Thyroid gland (tissue), 4 donors: ENCODE results near the gene HAGHL. TPM values are rescaled to one million over a fixed set of nuclear protein-coding genes. Genes with fewer than 3 reads are reported as not detected.
A peak's percentile ranks its signal among the peaks of the same experiment; 100 is the strongest.
"Not testable (repeated sequence)": the region's sequence is repeated elsewhere in the genome, so short reads cannot be mapped to it uniquely, and the experiment has no call there.

Experiments
- DNase-seq, 2 donors: peaks; one replicate each; pipeline ENCODE4 v3.0.0-alpha.2; 2019
- H3K27ac ChIP-seq, 3 donors: fragments of 200-600 bp; sonication (generic); 1 replicate in 2 of 3; 2 replicates in 1 of 3; pipeline ENCODE4 v1.5.1; 2016 to 2019; ENCODE audit warnings: mild to moderate bottlenecking in 1 of 3, moderate library complexity in 1 of 3
- H3K27me3 ChIP-seq: fragments of 200-600 bp; sonication (generic); one replicate; pipeline ENCODE4 v1.5.1; 2019
- H3K36me3 ChIP-seq, 2 donors: fragments of 200-600 bp; sonication (generic); one replicate each; pipeline ENCODE4 v1.5.1; 2016 to 2019
- H3K4me1 ChIP-seq, 2 donors: fragments of 200-600 bp; sonication (generic); one replicate each; pipeline ENCODE4 v1.5.1; 2017 to 2019
- H3K4me3 ChIP-seq, 3 donors: fragments of 200-600 bp; sonication (generic); replicated peaks in 1 of 3; 1 replicate in 2 of 3; 2 replicates in 1 of 3; pipeline ENCODE4 v1.5.1; 2016; ENCODE audit warnings: mild to moderate bottlenecking in 1 of 3
- H3K9me3 ChIP-seq: fragments of 200-600 bp; sonication (generic); one replicate; pipeline ENCODE4 v1.5.1; 2017
- CTCF ChIP-seq, 6 experiments: fragments of 200-600 bp in 3 of 6; fragments of 450-650 bp in 3 of 6; sonication (generic) in 3 of 6; IDR thresholded peaks; one replicate each; pipeline ENCODE4 v1.5.1; 2016 to 2019; ENCODE audit warnings: antibody characterized with exemption in 6 of 6, mild to moderate bottlenecking in 2 of 6, inconsistent platforms in 1 of 6, moderate library complexity in 1 of 6
- POLR2A ChIP-seq, 2 donors: fragments of 450-650 bp; IDR thresholded peaks; one replicate each; pipeline ENCODE4 v1.6.1; 2017; ENCODE audit warnings: antibody characterized with exemption in 2 of 2, mild to moderate bottlenecking in 2 of 2, moderate library complexity in 1 of 2
- WGBS, 2 donors: methylation state at CpG; one replicate each; pipeline ENCODE4 v1.1.5; 2017; 5-methylcytosine and 5-hydroxymethylcytosine counted together
- intact Hi-C: fragments of 100-400 bp; cut with DNase I; formaldehyde crosslinking; loops from one replicate; pipeline ENCODE4 v1.15.1; 2023
- total RNA-seq, 4 donors: library from RNA; depleted of rRNA; stranded (reverse); fragments of >200 nt; gene quantifications; one replicate each; pipeline ENCODE4 v1.2.3, GENCODE V29; 2016

The HAGHL gene
- total RNA-seq, 4 donors from 2014 or later: 3.8 to 8.7 (median 5.1) TPM; not detected in 1

- intact Hi-C loops: no loop called here
- WGBS, 2 donors: 88 to 90% methylated on average over 24 to 33 of the region's 39 CpGs
- H3K4me1 ChIP-seq: no peaks in the 10 kb centered on the region
- H3K4me3 ChIP-seq: no peak overlapping the region
- no peak for DNase-seq
- no peak overlapping the region for H3K27ac ChIP-seq
- no peak for TF ChIP-seq POLR2A (IDR thresholded peaks at IDR 0.05)
- no peak for TF ChIP-seq CTCF (IDR thresholded peaks at IDR 0.05)
- H3K27me3 ChIP-seq: no peaks in the 10 kb centered on the region
- H3K36me3 ChIP-seq: no peaks in the 10 kb centered on the region
- H3K9me3 ChIP-seq: no peaks in the 10 kb centered on the region
Observed at GRCh38 chr16:747978-748746, 21.3 kb downstream of the HAGHL start.

- 75 to 83% methylated on average over 6 of the region's 6 CpGs for WGBS, 2 donors
- Histone ChIP-seq H3K27ac (no peak overlapping the region), H3K4me3 (no peak overlapping the region)
Observed at GRCh38 chr16:749010-749409, 22.1 kb downstream of the HAGHL start.

GRCh38 chr16:750485-750884 is 23.6 kb downstream of the HAGHL start:
- TF ChIP-seq POLR2A (IDR thresholded peaks at IDR 0.05): no peak
- no peak for TF ChIP-seq CTCF (IDR thresholded peaks at IDR 0.05)
- Histone ChIP-seq H3K27me3 (no peaks in the 10 kb centered on the region), H3K36me3 (no peaks in the 10 kb centered on the region), H3K4me3 (no peak overlapping the region), H3K27ac (no peak overlapping the region), H3K4me1 (no peaks in the 10 kb centered on the region), H3K9me3 (no peaks in the 10 kb centered on the region)
- peak; percentile 30 to 38 for DNase-seq
- 21 to 30% methylated on average over 9 of the region's 9 CpGs for WGBS, 2 donors
- intact Hi-C loops: no loop called here

More at GRCh38 chr16:749010-749409, 22.1 kb downstream of the HAGHL start:
- H3K9me3 ChIP-seq: no peaks in the 10 kb centered on the region
- no peaks in the 10 kb centered on the region for H3K27me3 ChIP-seq
- H3K36me3 ChIP-seq: no peaks in the 10 kb centered on the region
- DNase-seq: no peak
- intact Hi-C loops: no loop called here
- no peaks in the 10 kb centered on the region for H3K4me1 ChIP-seq
- TF ChIP-seq POLR2A (IDR thresholded peaks at IDR 0.05): no peak
- no peak for TF ChIP-seq CTCF (IDR thresholded peaks at IDR 0.05)

GRCh38 chr16:751152-752006 is 24.5 kb downstream of the HAGHL start:
- H3K4me1 ChIP-seq: no peaks in the 10 kb centered on the region
- H3K9me3 ChIP-seq: no peaks in the 10 kb centered on the region
- WGBS, 2 donors: 49 to 50% methylated on average over 38 to 39 of the region's 39 CpGs
- DNase-seq: peak; percentile 60 to 66
- no peak overlapping the region for H3K27ac ChIP-seq
- H3K4me3 ChIP-seq: no peak overlapping the region
- H3K27me3 ChIP-seq: no peaks in the 10 kb centered on the region
- TF ChIP-seq POLR2A (IDR thresholded peaks at IDR 0.05): no peak
- H3K36me3 ChIP-seq: no peaks in the 10 kb centered on the region
- intact Hi-C loops: no loop called here

- H3K9me3 ChIP-seq: no peaks in the 10 kb centered on the region
- H3K4me3 ChIP-seq: no peak overlapping the region
- H3K4me1 ChIP-seq: no peaks in the 10 kb centered on the region
- no peaks in the 10 kb centered on the region for H3K36me3 ChIP-seq
- intact Hi-C loops: no loop called here
- no peak for DNase-seq
- no peaks in the 10 kb centered on the region for H3K27me3 ChIP-seq
- 17 to 25% methylated on average over 10 of the region's 10 CpGs for WGBS, 2 donors
- no peak for TF ChIP-seq POLR2A (IDR thresholded peaks at IDR 0.05)
- TF ChIP-seq CTCF (IDR thresholded peaks at IDR 0.05): no peak
- no peak overlapping the region for H3K27ac ChIP-seq
Observed at GRCh38 chr16:752007-752312, 25.1 kb downstream of the HAGHL start.

- H3K4me1 ChIP-seq, H3K27ac ChIP-seq, H3K9me3 ChIP-seq, intact Hi-C loops, H3K27me3 ChIP-seq, DNase-seq, H3K36me3 ChIP-seq, H3K4me3 ChIP-seq: not testable (repeated sequence)
- 90% methylated on average over 11 of the region's 11 CpGs for WGBS, 2 donors
Observed at GRCh38 chr16:754121-754607, 27.3 kb downstream of the HAGHL start.
